AG09319 (cell line): ENCODE results near the gene PGM2.

Experiments
- DNase-seq: peaks from one replicate; pipeline ENCODE4 v3.0.0-alpha.2; 2010; ENCODE audit warnings: low read depth; ENCODE audit errors: extremely low read depth
- TF ChIP-seq, protein P1 (sequence below): IDR thresholded peaks from 2 replicates; pipeline ENCODE4 v1.5.1; 2011; ENCODE audit warnings: low read depth, mild to moderate bottlenecking, inconsistent platforms, low read length, moderate library complexity

PGM2 gene

DNA sequence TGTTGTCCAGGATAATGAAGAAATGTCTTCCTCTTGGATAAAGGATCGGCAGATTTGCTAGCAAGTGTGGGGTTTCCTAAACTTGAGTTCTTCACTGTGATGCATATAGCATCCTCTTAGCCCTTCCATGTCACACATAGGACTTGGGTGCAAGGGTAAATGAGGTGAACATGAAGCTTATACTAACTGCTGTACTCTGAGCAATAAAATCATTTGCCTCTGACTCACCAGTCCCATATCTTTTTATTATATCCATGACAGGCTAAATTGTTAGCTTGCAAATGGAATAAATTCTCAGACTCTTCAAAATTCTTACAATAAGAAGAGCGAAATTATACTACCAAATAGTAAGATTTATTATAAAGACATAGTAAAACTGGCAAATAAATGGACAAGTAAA, 49.7 kb downstream of the PGM2 start:
- TF ChIP-seq, protein P1, sequence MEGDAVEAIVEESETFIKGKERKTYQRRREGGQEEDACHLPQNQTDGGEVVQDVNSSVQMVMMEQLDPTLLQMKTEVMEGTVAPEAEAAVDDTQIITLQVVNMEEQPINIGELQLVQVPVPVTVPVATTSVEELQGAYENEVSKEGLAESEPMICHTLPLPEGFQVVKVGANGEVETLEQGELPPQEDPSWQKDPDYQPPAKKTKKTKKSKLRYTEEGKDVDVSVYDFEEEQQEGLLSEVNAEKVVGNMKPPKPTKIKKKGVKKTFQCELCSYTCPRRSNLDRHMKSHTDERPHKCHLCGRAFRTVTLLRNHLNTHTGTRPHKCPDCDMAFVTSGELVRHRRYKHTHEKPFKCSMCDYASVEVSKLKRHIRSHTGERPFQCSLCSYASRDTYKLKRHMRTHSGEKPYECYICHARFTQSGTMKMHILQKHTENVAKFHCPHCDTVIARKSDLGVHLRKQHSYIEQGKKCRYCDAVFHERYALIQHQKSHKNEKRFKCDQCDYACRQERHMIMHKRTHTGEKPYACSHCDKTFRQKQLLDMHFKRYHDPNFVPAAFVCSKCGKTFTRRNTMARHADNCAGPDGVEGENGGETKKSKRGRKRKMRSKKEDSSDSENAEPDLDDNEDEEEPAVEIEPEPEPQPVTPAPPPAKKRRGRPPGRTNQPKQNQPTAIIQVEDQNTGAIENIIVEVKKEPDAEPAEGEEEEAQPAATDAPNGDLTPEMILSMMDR = no peak

DNA sequence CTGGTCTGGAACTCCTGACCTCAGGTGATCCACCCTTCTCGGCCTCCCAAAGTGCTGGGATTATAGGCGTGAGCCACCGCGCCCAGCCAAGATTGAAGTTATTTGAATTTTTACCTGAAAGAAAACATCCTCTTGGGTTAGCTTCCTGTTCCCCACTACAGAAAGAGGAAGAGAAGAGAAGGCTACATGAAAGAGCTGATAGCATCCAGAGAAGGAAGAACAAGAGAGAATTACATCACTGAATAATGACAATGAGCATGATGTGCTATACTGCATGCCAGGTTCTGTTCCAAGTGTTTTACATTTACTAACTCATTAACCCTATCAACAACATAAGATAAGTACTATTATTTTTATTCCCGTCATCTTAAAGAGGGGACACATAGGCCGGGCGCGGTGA, 52.9 kb downstream of the PGM2 start:
- DNase-seq = no peak

More for the DNA sequence above, 49.7 kb downstream of the PGM2 start:
- DNase-seq = no peak

DNA sequence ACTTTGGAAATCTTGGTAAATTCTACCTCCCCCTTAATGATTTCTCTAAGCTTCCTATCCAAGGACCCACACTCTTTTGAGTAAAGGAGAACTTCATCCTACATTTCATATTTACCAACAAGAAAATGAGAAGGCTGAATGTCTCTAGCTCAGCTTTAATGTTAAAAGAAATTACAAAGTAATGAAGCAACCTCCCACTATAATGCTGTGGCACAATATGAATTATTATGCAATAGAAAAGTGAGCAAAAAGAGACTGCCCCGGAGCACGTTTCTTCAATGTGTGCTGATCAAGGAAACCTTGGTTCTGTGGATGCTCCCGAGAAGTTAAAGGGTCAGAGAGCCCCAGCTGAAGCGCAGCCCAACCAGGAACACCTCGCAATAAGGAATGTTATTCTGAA, 55.3 kb downstream of the PGM2 start:
- DNase-seq = no peak
- TF ChIP-seq, protein P1 = no peak

More for the DNA sequence above, 52.9 kb downstream of the PGM2 start:
- TF ChIP-seq, protein P1 = no peak

DNA sequence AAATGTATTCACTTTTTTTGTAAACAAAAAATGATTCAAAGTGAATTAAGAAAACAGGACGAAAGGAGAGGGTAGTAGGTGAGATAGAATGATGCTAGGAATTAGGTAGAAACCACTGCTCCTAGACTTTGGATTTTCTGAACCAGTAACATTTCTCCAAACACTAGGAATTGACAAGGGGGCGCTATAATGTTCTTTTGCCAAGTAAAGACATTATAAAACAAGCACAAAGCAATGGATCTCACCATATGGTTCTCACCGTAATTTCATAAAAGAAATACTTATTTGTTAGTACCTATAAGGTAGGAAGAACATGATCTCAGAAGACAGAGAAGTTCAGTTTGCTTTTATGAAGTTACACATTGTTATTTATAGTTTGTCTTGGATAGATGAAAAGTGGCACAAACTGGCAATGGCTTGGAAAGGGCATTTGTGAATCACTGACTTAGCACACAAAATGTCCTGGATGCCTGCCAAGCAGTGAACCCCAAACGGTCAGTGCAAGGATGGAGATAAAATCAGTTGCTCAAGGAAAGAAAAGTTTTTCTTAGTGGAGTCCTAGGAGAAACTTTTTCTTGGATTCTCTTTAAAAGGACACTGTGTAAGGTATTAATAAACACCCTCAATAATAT, 56.3 kb downstream of the PGM2 start:
- TF ChIP-seq, protein P1 = no peak; the same call in 1 of the 2 replicates
- DNase-seq = no peak

DNA sequence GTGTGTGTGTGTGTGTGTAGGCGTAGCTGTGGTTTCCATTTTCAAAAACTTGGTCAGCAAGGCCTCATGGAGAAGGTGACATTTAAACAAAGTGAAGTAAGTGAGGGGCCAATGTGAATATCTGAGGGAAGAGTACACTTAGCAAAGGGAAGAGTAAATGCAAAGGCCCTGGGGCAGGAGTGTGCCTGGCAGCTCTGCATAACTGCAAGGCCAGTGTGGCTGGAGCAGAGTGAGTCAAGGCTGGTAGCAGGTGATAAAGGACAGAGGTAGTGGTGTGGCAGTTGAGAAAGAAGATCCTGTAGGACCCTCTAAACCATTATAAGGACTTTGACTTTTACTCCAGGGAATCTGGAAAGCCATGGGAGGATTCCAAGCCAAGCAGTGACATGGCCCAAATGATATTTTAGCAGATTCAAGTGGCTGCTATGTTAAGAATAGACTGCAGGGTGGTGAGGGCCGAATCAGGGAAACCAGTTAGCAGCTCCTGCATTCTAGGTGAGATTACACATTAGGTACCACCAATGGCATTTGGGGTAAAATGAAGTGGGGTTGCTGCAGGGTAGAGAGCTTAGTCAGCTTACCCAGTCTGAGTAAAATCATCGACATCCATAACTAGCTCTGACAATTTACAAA, 58.5 kb downstream of the PGM2 start:
- TF ChIP-seq, protein P1 = no peak
- no peak for DNase-seq

DNA sequence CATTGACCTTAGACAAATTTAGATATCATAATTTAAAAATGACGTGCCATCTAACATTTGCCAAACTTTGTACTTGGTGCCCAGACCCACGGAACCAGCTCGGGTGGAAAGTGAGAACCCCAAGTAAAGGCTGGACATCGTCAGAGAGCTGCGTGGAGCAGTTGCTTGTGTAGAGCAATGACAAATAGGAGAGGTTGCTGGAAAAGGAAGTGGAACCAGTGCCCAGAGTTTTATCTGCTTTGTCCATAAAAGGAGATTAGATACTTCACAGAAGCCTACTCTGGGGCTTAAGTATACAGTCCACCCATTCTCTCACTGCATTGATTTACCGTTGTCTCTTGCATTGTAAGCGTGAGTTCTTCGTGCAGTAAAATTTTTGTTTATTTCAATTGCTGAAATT, 59.0 kb downstream of the PGM2 start:
- TF ChIP-seq, protein P1 = no peak
- no peak for DNase-seq
